Inferior parietal cortex (tissue), 1 donor: ENCODE data around the gene EYS.

Source experiments
- DNase-seq: peaks from one replicate; pipeline ENCODE4 v3.0.0-alpha.2; 2016; ENCODE audit errors: extremely low spot score

Gene EYS

GRCh38 chr6:63673692-63674091 lies 2033.3 kb downstream of the EYS start:
- DNase-seq = no peak

DNA sequence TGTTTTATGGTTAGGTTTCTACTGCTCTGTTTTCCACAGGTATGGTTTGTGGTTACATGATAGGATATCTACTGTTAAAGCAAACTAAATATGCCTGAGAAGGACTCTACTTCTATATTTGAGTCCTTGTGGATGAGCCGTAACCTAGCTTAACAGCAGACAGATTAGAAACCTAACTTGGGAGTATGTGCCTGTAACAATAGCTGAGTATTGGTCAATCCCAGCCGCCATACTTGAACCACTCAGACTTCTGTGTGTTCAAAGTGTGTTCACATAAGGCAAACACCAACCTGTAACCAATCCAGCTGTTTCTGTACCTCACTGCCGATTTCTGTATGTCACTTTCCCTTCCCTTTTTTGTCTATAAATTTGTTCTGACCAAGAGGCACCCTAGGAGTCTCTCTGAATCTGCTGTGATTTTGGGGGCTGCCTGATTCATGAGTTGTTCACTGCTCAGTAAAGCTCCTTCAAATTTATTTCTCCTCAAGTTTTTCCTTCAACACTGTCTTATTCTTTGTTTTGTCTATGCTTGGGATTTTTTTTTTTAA lies 2034.4 kb downstream of the EYS start:
- no peak for DNase-seq

GRCh38 chr6:63671098-63671754 lies 2035.8 kb downstream of the EYS start:
- no peak for DNase-seq
